Right ventricle myocardium superior (tissue), 1 donor: Measurements from ENCODE around the gene HTT-AS. TPM values are rescaled to one million over a fixed set of nuclear protein-coding genes. Genes with fewer than 3 reads are reported as not detected.
A peak's percentile ranks its signal among the peaks of the same experiment; 100 is the strongest.
"Not testable (repeated sequence)": the region's sequence is repeated elsewhere in the genome, so short reads cannot be mapped to it uniquely, and the experiment has no call there.

Experiments used
- ATAC-seq: fragments of 200-7000 bp; cut with Tn5 transposase; one replicate; pipeline ENCODE4 v1.9.1; 2020; ENCODE audit warnings: mild to moderate bottlenecking; ENCODE audit not compliant: poor library complexity
- DNase-seq: peaks from one replicate; pipeline ENCODE4 v3.0.0-alpha.2; 2020
- intact Hi-C: fragments of 100-400 bp; cut with DNase I; formaldehyde crosslinking; loops from one replicate; pipeline ENCODE4 v1.11.2; 2022
- total RNA-seq: library from RNA; stranded (reverse); fragmentation: NEBNext Ultra II Directional; extraction: Animal tissue kit (Norgen Biotek cat#: 25700); gene quantifications from one replicate; pipeline ENCODE4 v1.2.1, GENCODE V29; 2021
- donor health status: DM: no; HTN: yes; CAD: no; lungs with severe emphysema.

HTT-AS gene
- total RNA-seq, 1 donor from 2014 or later: not detected

DNA sequence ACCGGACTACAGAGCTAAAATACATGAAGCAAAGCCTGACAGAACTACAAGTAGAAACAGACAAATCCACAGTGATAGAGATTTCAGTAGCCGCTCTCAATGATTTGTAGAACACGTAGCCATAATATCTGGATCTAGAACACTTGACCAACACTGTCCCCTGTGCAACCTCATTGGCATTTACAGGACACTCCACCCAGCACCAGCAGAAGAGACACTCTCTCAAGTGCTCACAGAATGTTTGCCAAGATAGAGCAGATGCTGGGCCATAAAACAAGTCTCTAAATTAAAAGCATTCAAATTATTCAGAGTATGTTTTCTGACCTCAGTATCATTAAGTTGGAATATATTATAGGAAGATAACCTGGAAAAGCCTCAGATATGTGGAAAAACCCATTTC, 21.9 kb upstream of the HTT-AS start:
- ATAC-seq: no peak
- no peak for DNase-seq
- intact Hi-C loops: no loop called here

DNA sequence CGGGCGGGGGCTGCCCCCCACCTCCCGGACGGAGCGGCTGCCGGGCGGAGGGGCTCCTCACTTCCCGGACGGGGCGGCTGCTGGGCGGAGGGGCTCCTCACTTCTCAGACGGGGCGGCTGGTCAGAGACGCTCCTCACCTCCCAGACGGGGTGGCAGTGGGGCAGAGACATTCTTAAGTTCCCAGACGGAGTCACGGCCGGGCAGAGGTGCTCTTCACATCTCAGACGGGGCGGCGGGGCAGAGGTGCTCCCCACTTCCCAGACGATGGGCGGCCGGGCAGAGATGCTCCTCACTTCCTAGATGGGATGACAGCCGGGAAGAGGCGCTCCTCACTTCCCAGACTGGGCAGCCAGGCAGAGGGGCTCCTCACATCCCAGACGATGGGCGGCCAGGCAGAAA, 20.4 kb upstream of the HTT-AS start:
- DNase-seq, ATAC-seq, intact Hi-C loops: not testable (repeated sequence)

DNA sequence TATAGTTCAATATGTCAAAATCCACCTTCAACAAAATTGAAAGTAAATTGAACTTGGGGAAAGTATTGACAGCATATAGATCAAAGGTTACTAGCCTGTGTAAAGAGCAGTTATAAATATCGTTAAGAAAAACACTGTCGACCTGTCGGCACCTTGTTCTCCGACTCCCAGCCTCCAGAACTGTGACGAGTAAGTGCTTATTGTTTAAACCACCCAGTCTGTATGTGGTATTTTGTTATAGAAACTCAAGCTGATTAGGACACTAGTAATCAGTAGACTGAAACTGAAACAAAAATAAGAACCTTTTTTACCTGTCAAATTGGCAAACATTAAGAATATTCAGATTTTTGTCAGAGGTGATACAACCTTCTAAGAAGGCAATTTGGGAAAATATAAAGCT, 17.1 kb upstream of the HTT-AS start:
- ATAC-seq (no peak), DNase-seq (no peak)
- intact Hi-C loops: no loop called here

DNA sequence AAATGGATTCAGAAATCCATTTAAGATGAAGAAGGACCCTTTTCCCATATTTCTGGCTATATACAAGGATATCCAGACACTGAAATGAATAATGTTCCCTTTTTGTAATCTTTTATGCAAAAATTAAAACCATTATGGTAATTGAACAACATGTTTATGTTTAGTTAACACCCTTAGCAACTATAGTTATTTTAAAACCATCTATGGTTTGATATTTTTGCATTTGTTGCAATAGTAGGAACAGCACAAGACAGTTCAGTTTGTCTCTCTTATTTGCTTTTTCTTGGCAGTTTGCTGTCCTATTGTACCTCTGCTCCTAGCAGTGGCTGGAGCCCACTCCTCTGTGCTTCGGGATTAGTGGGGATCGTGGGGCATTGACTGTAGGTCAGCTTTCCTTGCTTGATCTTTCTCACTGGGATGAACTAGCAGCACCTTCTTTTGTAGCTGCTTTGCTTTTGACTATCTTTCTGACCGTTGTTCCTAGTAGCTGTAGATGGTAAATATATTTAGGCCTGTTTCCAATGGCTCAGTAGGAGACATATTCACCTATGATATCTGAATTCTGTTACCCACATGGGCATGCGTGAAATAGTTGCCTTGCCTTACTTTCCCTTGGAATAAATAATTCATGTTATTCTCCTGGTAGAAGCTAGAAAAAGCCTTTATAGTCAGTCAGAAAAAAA, 12.9 kb upstream of the HTT-AS start:
- ATAC-seq: no peak
- intact Hi-C loops: no loop called here

DNA sequence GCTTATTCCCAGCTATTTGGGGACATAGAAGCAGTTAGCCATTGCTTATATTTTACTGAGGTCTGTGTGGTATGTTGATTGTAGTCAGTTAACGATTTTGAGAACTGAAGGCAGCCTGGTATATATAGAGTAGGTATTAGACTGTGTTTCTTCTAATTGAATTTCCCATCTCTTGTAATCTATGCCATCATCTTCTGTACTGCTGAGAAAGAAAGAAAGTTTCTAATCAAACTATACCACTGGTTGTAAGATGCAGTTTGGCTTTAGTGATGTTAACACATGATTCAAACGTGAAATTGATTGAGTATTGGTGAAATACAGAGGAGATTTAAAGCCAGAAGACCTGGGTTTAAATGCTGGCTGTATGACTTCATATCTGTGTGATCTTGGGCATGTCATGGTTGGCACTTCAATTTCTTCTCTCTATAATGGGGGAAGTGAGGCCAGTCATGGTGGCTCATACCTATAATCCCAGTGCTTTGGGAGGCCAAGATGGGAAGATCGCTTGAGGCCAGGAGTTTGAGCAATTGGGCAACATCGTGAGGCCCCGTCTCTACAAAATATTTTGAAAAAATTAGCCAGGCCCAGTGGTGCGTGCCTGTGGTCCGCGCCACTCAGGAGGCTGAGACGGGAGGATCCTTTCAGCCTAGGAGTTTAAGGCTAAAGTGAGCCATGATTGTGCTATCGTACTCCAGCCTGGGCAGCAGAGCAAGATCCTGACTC, 11.8 kb upstream of the HTT-AS start:
- DNase-seq (no peak), ATAC-seq (no peak)
- intact Hi-C loops: no loop called here

More for the DNA sequence above, 12.9 kb upstream of the HTT-AS start:
- DNase-seq: no peak

DNA sequence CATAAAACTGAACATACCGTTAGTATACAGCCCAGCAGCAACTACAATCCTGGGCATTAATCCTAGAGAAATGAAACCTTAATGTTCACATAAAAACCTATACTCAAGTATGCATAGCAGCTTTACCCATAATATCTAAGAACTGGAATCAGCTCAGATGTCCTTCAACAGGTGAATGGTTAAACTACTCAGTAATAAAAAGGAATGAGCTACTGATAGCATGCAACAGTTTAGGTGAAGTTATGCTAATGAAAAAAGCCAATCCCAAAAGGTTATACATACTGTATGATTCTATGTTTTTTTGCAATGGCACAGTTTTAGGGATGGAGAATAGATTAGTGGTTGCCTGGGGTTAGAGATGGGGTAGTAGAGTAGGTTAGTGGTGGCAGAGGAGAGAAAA, 9.4 kb upstream of the HTT-AS start:
- intact Hi-C loops: no loop called here

DNA sequence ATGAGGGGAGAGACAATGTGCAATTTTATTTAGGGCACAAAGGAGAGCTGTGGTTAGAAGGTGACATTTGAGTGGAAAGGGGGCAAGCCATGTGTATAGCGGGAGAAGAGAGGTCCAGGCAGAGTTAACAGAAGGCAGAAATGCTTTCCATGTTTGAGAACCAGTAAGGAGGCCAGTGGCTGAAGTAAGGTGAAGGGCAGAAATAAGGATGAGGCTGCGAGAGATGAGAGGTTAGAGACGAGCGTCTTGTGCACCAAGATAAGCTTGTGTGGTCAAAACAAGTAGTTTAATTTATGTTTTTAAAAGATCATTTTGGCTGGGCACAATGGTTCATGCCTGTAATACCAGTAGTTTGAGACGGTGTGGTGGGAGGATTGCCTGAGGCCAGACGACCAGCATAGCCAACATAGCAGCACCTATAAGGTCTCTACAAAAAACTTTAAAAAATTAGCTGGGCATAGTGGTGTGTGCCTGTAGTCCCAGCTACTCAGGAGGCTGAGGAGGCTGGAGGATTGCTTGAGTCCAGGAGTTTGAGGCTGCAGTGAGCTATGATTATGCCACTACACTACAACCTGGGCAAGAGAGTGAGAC, 8.7 kb upstream of the HTT-AS start:
- DNase-seq (no peak), ATAC-seq (no peak)
- intact Hi-C loops: no loop called here

More for the DNA sequence above, 9.4 kb upstream of the HTT-AS start:
- DNase-seq: no peak
- no peak for ATAC-seq

DNA sequence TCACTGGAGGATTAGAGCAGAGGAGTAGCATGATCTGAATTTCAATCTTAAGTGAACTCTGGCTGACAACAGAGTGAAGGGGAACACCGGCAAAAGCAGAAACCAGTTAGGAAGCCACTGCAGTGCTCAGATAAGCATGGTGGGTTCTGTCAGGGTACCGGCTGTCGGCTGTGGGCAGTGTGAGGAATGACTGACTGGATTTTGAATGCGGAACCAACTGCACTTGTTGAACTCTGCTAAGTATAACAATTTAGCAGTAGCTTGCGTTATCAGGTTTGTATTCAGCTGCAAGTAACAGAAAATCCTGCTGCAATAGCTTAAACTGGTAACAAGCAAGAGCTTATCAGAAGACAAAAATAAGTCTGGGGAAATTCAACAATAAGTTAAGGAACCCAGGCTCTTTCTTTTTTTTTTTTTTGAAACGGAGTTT, 5.4 kb upstream of the HTT-AS start:
- no peak for ATAC-seq
- no peak for DNase-seq
- intact Hi-C loops: no loop called here

DNA sequence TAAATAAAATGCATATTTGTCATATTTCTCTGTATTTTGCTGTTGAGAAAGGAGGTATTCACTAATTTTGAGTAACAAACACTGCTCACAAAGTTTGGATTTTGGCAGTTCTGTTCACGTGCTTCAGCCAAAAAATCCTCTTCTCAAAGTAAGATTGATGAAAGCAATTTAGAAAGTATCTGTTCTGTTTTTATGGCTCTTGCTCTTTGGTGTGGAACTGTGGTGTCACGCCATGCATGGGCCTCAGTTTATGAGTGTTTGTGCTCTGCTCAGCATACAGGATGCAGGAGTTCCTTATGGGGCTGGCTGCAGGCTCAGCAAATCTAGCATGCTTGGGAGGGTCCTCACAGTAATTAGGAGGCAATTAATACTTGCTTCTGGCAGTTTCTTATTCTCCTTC, 3.5 kb upstream of the HTT-AS start:
- ATAC-seq (no peak), DNase-seq (no peak)
- intact Hi-C loops: no loop called here

DNA sequence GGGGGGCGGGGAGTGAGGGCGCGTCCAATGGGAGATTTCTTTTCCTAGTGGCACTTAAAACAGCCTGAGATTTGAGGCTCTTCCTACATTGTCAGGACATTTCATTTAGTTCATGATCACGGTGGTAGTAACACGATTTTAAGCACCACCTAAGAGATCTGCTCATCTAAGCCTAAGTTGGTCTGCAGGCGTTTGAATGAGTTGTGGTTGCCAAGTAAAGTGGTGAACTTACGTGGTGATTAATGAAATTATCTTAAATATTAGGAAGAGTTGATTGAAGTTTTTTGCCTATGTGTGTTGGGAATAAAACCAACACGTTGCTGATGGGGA, 1.3 kb upstream of the HTT-AS start:
- intact Hi-C loops: no loop called here
- ATAC-seq: no peak

DNA sequence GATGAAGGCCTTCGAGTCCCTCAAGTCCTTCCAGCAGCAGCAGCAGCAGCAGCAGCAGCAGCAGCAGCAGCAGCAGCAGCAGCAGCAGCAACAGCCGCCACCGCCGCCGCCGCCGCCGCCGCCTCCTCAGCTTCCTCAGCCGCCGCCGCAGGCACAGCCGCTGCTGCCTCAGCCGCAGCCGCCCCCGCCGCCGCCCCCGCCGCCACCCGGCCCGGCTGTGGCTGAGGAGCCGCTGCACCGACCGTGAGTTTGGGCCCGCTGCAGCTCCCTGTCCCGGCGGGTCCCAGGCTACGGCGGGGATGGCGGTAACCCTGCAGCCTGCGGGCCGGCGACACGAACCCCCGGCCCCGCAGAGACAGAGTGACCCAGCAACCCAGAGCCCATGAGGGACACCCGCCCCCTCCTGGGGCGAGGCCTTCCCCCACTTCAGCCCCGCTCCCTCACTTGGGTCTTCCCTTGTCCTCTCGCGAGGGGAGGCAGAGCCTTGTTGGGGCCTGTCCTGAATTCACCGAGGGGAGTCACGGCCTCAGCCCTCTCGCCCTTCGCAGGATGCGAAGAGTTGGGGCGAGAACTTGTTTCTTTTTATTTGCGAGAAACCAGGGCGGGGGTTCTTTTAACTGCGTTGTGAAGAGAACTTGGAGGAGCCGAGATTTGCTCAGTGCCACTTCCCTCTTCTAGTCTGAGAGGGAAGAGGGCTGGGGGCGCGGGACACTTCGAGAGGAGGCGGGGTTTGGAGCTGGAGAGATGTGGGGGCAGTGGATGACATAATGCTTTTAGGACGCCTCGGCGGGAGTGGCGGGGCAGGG, 711 bp upstream of the HTT-AS start:
- intact Hi-C loops: no loop called here
- DNase-seq: peak; percentile 66
- ATAC-seq: no peak

More for the DNA sequence above, 1.3 kb upstream of the HTT-AS start:
- no peak for DNase-seq

DNA sequence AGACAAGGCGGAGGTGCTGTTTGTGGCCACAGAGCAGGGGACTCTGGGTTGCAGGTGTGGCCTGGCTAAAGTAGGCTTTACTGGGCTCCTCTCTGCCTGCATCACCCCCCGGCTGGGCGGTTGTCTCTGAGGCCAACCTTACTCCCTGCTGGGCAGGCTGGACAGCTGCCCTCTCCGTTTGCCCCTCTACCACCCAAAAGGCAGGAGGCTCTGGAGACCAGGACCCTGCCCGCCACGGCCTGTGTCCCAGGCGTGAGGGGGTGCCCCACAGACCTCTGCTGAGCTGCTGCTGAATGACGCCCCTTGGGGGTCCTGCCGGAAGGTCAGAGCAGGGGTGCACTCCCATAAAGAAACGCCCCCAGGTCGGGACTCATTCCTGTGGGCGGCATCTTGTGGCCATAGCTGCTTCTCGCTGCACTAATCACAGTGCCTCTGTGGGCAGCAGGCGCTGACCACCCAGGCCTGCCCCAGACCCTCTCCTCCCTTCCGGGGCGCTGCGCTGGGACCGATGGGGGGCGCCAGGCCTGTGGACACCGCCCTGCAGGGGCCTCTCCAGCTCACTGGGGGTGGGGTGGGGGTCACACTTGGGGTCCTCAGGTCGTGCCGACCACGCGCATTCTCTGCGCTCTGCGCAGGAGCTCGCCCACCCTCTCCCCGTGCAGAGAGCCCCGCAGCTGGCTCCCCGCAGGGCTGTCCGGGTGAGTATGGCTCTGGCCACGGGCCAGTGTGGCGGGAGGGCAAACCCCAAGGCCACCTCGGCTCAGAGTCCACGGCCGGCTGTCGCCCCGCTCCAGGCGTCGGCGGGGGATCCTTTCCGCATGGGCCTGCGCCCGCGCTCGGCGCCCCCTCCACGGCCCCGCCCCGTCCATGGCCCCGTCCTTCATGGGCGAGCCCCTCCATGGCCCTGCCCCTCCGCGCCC, 920 bp downstream of the HTT-AS start:
- intact Hi-C loops: no loop called here
- ATAC-seq: peak; percentile 4
- peak; percentile 54 for DNase-seq

DNA sequence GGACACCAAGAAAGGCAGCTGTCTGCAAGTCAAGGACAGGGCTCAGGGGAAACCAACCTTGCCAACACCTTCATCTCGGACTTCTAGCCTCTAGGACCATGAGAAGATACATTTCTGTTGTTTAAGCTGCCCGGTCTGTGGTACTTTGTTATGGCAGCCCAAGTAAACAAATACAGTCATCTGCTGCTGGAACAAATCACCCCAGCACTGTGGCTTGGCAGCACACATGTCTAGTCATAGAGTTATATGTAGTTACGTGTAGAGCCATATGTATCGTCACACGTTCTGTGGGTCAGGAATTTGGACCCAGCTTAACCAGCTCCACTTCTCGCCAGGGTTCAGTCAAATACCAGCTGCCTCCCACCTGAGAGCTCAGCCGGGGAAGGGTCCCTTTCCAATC, 2.5 kb downstream of the HTT-AS start:
- DNase-seq (no peak), ATAC-seq (no peak)
- intact Hi-C loops: no loop called here

DNA sequence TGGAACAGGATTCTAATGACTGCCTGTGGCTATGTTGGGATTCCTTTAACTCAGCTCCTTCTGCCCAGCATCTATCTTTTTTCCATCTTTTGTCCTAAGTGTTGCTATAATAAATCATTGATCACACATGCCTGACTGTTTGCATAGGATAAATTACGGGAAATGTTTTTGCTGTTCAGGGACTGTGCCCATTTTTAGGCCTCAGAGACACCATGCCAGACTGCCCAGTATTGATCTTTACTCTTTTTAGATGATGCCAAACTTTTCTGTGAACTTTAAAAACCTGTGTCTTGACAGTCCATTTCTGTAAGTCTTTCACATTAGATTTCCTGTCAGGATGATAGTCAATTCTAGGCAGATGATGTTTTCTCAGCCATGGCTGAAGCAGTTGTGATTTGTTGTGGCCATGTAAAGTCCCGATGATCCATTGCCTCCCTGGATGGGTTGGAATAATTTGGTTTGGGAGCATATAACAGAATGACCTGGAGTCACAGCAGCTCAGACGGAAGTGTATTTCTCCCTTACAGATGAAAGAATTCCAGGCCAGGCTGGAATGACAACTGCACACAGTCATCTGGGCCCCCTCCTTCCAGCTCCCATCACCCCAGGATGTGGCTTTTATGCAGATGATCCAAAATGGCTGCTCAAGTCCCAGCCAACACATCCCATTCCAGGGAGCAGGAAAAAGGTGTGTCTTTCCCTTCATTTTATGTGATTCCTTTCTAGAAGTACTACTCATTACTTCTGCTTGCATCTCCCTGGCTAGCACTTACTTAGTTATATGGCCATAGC, 3.4 kb downstream of the HTT-AS start:
- no peak for ATAC-seq
- no peak for DNase-seq
- intact Hi-C loops: no loop called here

DNA sequence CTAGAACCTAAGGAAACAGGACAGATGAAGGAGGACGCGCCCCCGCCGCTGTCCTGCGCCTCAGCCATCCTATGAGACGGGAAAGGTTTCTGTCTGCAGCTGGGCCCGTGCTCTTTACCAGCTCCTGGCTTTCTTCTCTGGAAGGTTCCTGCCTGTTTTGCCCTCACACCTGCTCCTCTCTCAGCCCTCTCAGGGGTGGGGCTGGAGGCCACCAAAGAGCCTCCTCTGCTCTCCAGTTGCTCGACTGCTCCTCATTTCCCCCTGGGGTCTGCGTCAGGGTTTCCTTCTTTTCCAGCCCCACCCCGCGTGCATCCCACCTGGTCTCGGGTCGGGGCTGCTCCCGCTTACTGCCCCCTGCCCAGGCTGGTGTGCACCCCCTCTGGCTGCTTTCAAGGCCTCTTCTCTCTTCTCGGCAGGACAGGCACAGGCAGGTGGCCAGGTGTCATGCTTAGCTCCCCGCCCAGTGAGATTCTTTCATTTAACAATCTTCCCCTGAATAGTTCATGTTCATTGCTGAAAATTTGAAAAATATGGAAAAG, 4.6 kb downstream of the HTT-AS start:
- no peak for ATAC-seq
- no peak for DNase-seq
- intact Hi-C loops: no loop called here

DNA sequence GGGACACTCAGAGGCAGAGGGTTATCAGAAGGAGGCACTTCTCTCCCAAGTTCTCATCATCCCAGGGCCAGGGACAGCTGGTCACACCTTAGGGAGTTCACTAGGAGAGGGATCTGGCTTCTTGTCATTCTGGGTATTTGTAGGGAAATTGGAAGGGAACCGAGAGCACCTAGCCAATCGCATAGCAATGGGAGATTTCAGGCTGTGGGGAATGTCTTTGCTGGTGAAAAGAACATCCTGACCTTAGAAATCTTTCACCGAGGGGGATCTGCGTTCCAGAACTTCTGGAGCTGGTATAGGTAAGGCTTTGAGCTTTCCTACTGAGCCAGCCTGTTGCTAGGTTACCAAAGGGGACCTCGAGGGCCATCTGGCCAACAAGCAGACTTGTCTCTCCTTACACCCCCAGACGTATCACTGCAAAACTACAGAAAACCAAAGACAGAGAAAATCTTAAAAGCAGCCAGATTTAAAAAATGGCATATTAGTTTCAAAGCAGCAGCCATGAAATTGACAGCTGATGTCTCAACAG, 6.8 kb downstream of the HTT-AS start:
- no peak for ATAC-seq
- intact Hi-C loops: no loop called here
- no peak for DNase-seq

DNA sequence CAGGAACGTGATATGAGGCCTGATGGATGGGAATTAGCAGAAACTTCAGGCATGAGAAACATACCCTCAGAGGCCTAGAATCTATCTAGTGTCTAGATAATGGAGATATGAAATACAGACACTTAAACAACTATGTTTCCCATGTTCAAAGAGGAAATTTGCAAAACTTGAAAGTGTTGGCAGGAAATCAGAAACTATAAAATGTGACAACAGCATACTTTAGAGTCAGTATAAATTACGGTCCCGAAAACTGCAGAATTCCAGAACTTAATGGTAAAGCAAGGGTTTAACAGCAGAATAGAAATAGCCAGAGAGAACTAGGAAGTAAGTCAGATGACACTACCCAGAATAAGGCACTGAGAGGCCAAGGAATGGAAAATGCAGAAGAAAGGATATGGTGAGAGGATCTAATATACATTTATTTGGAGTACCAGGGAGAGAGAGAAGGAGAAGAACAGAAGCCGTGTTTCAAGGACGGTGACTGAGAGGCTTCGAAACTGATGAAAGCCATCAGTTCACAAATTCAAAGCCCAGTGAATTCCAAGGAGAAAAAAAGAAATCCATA, 7.4 kb downstream of the HTT-AS start:
- ATAC-seq (no peak), DNase-seq (no peak)
- intact Hi-C loops: no loop called here
